DND-41 (cell line): ENCODE data around the gene AHRR.

Source experiments
- ATAC-seq: fragments of 200-7000 bp; cut with Tn5 transposase; 3 replicates; pipeline ENCODE4 v1.9.1; 2021; ENCODE audit warnings: low read depth; ENCODE audit not compliant: insufficient read depth
- DNase-seq: peaks from one replicate; pipeline ENCODE4 v3.0.0-alpha.2; 2020
- H2AFZ ChIP-seq: 2 replicates; pipeline ENCODE4 v1.6.0; 2012; ENCODE audit warnings: low read depth, low read length
- H3K27ac ChIP-seq: 2 replicates; pipeline ENCODE4 v1.5.1; 2012; ENCODE audit warnings: low read length, inconsistent platforms
- H3K27me3 ChIP-seq: fragments of 200-600 bp; sonication (generic); 2 replicates; pipeline ENCODE4 v1.6.0; 2012; ENCODE audit warnings: low read length, mild to moderate bottlenecking, inconsistent platforms; ENCODE audit not compliant: insufficient read depth, poor library complexity
- H3K36me3 ChIP-seq: 2 replicates; pipeline ENCODE4 v1.5.1; 2012; ENCODE audit warnings: low read length, inconsistent platforms; ENCODE audit not compliant: insufficient read depth
- H3K4me1 ChIP-seq: 2 replicates; pipeline ENCODE4 v1.5.1; 2012; ENCODE audit warnings: mild to moderate bottlenecking, low read length; ENCODE audit not compliant: insufficient read depth
- H3K4me2 ChIP-seq: 2 replicates; pipeline ENCODE4 v1.6.0; 2012; ENCODE audit warnings: mild to moderate bottlenecking, moderate library complexity, low read length, inconsistent platforms; ENCODE audit not compliant: insufficient read depth
- H3K4me3 ChIP-seq, 2 experiments: fragments of 200-600 bp in 1 of 2; shearing (Covaris generic) in 1 of 2; 2 replicates each; pipeline ENCODE4 v1.5.1; 2012 to 2016; ENCODE audit warnings: inconsistent platforms in 2 of 2, low read length in 2 of 2, mild to moderate bottlenecking in 2 of 2, low read depth in 1 of 2, moderate library complexity in 1 of 2
- H3K79me2 ChIP-seq: 2 replicates; pipeline ENCODE4 v1.6.0; 2012; ENCODE audit warnings: low read length, inconsistent platforms; ENCODE audit not compliant: insufficient read depth
- H3K9ac ChIP-seq: 2 replicates; pipeline ENCODE4 v1.6.0; 2012; ENCODE audit warnings: low read depth, mild to moderate bottlenecking, inconsistent platforms, low read length, moderate library complexity
- H3K9me3 ChIP-seq: 2 replicates; pipeline ENCODE4 v1.5.1; 2012; ENCODE audit warnings: low read length, moderate library complexity, mild to moderate bottlenecking, inconsistent platforms; ENCODE audit not compliant: insufficient read depth, severe bottlenecking
- H4K20me1 ChIP-seq: 2 replicates; pipeline ENCODE4 v1.6.0; 2012; ENCODE audit warnings: low read length; ENCODE audit not compliant: insufficient read depth
- EZH2 ChIP-seq: IDR thresholded peaks from 3 replicates; pipeline ENCODE4 v1.6.1; 2012; ENCODE audit warnings: borderline replicate concordance, low read depth, mild to moderate bottlenecking, moderate library complexity, low read length, inconsistent platforms; ENCODE audit not compliant: severe bottlenecking
- TF ChIP-seq, protein P1 (sequence below): IDR thresholded peaks from 2 replicates; pipeline ENCODE4 v1.5.1; 2012; ENCODE audit warnings: borderline replicate concordance, low read length, moderate library complexity, mild to moderate bottlenecking; ENCODE audit not compliant: poor library complexity, severe bottlenecking; ENCODE audit errors: extremely low read depth

The AHRR gene

DNA sequence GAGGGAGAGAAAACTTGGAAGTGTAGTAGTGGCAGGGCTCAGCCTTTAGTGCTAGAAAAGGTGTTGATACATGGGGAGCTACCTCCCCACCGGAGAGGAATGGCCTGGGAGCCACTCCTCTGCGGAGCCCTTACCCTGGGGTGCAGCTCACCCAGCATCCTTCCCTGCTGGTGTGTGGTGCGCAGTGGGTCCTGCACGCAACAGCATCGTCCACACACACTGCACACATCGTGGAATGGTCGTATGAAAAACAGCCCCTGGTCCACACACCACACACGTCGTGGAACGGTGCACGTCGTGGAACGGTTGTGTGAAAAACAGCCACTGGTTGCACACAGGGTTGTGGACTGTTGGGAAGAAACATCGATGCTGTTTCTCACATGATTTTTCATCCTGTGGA is 16.1 kb upstream of the AHRR start:
- H2AFZ ChIP-seq = no peak overlapping the region
- no peaks in the 10 kb centered on the region for H3K27me3 ChIP-seq
- H3K4me3 ChIP-seq = no peak overlapping the region
- H3K36me3 ChIP-seq = peaks cover 53% of the 10 kb centered on the region
- TF ChIP-seq EZH2 = no peak
- TF ChIP-seq, protein P1, sequence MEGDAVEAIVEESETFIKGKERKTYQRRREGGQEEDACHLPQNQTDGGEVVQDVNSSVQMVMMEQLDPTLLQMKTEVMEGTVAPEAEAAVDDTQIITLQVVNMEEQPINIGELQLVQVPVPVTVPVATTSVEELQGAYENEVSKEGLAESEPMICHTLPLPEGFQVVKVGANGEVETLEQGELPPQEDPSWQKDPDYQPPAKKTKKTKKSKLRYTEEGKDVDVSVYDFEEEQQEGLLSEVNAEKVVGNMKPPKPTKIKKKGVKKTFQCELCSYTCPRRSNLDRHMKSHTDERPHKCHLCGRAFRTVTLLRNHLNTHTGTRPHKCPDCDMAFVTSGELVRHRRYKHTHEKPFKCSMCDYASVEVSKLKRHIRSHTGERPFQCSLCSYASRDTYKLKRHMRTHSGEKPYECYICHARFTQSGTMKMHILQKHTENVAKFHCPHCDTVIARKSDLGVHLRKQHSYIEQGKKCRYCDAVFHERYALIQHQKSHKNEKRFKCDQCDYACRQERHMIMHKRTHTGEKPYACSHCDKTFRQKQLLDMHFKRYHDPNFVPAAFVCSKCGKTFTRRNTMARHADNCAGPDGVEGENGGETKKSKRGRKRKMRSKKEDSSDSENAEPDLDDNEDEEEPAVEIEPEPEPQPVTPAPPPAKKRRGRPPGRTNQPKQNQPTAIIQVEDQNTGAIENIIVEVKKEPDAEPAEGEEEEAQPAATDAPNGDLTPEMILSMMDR = no peak
- H3K79me2 ChIP-seq = peaks cover 71% of the 10 kb centered on the region
- ATAC-seq (no peak), DNase-seq (no peak)
- H3K4me1 ChIP-seq = no peaks in the 10 kb centered on the region
- no peak overlapping the region for H3K4me2 ChIP-seq
- no peaks in the 10 kb centered on the region for H3K9me3 ChIP-seq
- H3K27ac ChIP-seq = no peak overlapping the region; the same call in 1 of the 2 replicates
- peaks cover 70% of the 10 kb centered on the region for H4K20me1 ChIP-seq
- H3K9ac ChIP-seq = no peak overlapping the region

DNA sequence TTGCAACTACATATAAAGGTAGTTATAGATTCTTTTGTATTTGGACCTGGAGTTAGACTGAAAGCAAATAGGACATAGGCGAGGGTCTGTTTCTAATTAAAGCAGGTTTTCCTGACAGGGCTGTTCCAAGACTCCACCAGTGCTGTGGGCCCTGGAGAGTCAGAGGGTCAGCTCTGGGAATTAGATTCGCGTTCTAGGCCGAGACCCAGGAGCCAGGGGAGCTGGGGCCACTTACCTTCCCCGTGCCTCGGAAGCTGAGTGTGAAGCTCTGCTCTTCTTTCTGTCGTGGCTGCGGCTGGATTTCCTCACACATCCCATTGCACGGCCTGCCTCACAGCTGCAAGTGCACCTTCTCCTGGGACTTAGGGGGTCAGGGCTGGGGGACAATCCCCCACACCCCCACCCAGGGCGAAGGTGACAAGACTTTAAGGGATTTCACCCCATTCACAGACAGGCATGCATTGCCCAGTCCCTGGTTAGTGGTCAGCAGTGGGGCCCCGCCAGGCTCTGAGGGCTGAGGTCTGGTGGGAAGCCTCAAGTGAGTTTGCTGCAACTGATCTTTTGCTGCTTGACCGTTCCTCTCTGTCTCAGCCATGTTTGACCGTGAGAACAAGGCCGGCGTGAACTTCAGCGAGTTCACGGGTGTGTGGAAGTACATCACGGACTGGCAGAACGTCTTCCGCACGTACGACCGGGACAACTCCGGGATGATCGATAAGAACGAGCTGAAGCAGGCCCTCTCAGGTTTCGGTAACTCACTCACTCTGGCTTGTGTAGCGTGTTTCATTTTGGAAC is 15.3 kb upstream of the AHRR start:
- H4K20me1 ChIP-seq = peaks cover 71% of the 10 kb centered on the region
- no peak for ATAC-seq
- no peak overlapping the region for H2AFZ ChIP-seq
- no peak overlapping the region for H3K4me2 ChIP-seq
- H3K27me3 ChIP-seq = no peaks in the 10 kb centered on the region
- TF ChIP-seq, protein P1 = no peak
- no peak for TF ChIP-seq EZH2
- no peak overlapping the region for H3K4me3 ChIP-seq
- no peak overlapping the region for H3K27ac ChIP-seq
- H3K79me2 ChIP-seq = peaks cover 70% of the 10 kb centered on the region
- DNase-seq = no peak
- H3K9me3 ChIP-seq = no peaks in the 10 kb centered on the region
- no peaks in the 10 kb centered on the region for H3K4me1 ChIP-seq
- no peak overlapping the region for H3K9ac ChIP-seq
- H3K36me3 ChIP-seq = peaks cover 60% of the 10 kb centered on the region

DNA sequence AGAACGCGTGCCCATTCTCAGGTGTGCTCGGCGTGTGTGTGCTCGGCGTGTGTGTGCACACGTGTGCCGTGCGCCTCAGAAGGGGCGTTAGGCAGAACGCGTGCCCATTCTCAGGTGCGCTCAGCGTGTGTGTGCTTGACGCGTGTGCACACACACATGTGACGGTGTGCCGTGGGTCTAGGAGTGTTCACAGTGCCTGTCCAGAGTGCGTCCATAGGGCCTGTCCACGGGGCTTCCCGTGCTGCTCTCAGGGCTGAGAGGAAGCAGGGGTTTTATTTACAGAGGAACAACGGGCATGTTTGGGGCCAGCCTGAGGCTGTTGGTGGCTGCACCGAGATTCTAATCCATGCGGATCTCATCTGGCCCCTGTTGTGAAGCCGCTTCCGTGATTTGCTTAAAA is 14.2 kb upstream of the AHRR start:
- Histone ChIP-seq H3K36me3 (peaks cover 67% of the 10 kb centered on the region), H4K20me1 (peaks cover 67% of the 10 kb centered on the region), H3K27ac (no peak overlapping the region), H3K9me3 (no peaks in the 10 kb centered on the region), H3K4me3 (no peak overlapping the region), H3K4me2 (no peak overlapping the region), H3K9ac (no peak overlapping the region), H2AFZ (no peak overlapping the region), H3K79me2 (peaks cover 66% of the 10 kb centered on the region), H3K4me1 (no peaks in the 10 kb centered on the region), H3K27me3 (no peaks in the 10 kb centered on the region)
- no peak for TF ChIP-seq EZH2
- TF ChIP-seq, protein P1 = no peak
- ATAC-seq = no peak
- no peak for DNase-seq
